ENCODE measurements around the gene INF2.

The INF2 gene

GRCh38 chr14:104703269-104703668 lies 13.9 kb downstream of the INF2 start:
- Histone ChIP-seq H3K23ac (ENCODE audit: low read length) (no peak overlapping the region), H3K4me1 (ENCODE audit: control insufficient read depth, low read depth, low read length) (peaks cover 4% of the 10 kb centered on the region), H3K27ac (ENCODE audit: low read depth, low read length) (no peak overlapping the region), H4K8ac (ENCODE audit: low read depth, low read length) (no peak overlapping the region), H3K36me3 (ENCODE audit: control insufficient read depth, insufficient read depth, low read length) (peaks cover 7% of the 10 kb centered on the region), H3K79me1 (ENCODE audit: low read length) (peaks cover 2% of the 10 kb centered on the region), H2BK5ac (ENCODE audit: low read length) (no peak overlapping the region), H3K56ac (ENCODE audit: low read length) (no peak overlapping the region), H3K9ac (ENCODE audit: low read length) (no peak overlapping the region), H3K79me2 (ENCODE audit: control insufficient read depth, insufficient read depth, low read length) (no peaks in the 10 kb centered on the region), H4K5ac (ENCODE audit: low read length) (no peak overlapping the region), H2BK15ac (replicated peaks; ENCODE audit: low read depth) (no peak overlapping the region), H2BK120ac (ENCODE audit: low read depth, low read length) (no peak overlapping the region), H3K4ac (ENCODE audit: low read depth, low read length) (no peak overlapping the region), H3K18ac (ENCODE audit: low read length) (no peak overlapping the region), H2AK5ac (ENCODE audit: low read length) (no peak overlapping the region), H3K4me2 (ENCODE audit: low read length) (no peak overlapping the region), H3K27me3 (ENCODE audit: insufficient read depth, low read length, poor library complexity) (no peaks in the 10 kb centered on the region), H3K4me3 (ENCODE audit: low read length) (no peak overlapping the region)
- no CpG with 5 or more reads among the region's 28 CpGs for WGBS (ENCODE audit: extremely low coverage, insufficient coverage, low lambda C conversion rate)
- no peak for DNase-seq

DNA sequence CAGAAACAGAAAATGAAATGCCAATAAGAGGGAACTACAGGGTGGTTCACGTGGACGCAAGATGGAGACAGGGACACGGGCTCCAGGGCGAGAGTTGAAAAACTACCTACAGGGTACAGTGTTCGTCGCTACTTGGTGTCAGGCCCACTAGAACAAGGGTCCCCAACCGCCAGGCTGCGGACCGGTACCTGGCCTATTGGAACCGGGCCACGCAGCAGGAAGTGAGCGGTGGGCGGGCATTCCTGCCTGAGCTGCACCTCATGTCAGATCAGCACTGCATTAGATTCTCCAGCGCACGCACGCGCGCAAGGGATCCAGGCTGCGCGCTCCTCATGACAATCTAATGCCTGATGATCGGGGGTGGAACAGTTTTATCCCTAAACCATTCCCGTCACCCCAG lies 14.8 kb downstream of the INF2 start:
- Histone ChIP-seq H3K56ac (ENCODE audit: low read length) (no peak overlapping the region), H4K8ac (ENCODE audit: low read depth, low read length) (no peak overlapping the region), H2AK5ac (ENCODE audit: low read length) (no peak overlapping the region), H3K4me1 (ENCODE audit: control insufficient read depth, low read depth, low read length) (peaks cover 4% of the 10 kb centered on the region), H3K9ac (ENCODE audit: low read length) (no peak overlapping the region), H3K79me1 (ENCODE audit: low read length) (peaks cover 2% of the 10 kb centered on the region), H2BK15ac (replicated peaks; ENCODE audit: low read depth) (no peak overlapping the region), H3K18ac (ENCODE audit: low read length) (no peak overlapping the region), H3K36me3 (ENCODE audit: control insufficient read depth, insufficient read depth, low read length) (peaks cover 7% of the 10 kb centered on the region), H2BK5ac (ENCODE audit: low read length) (no peak overlapping the region), H3K4me3 (ENCODE audit: low read length) (no peak overlapping the region), H3K27me3 (ENCODE audit: insufficient read depth, low read length, poor library complexity) (no peaks in the 10 kb centered on the region), H2BK120ac (ENCODE audit: low read depth, low read length) (no peak overlapping the region), H3K79me2 (ENCODE audit: control insufficient read depth, insufficient read depth, low read length) (no peaks in the 10 kb centered on the region), H3K4ac (ENCODE audit: low read depth, low read length) (no peak overlapping the region), H3K27ac (ENCODE audit: low read depth, low read length) (no peak overlapping the region), H4K5ac (ENCODE audit: low read length) (no peak overlapping the region), H3K23ac (ENCODE audit: low read length) (no peak overlapping the region), H3K4me2 (ENCODE audit: low read length) (no peak overlapping the region)
- no CpG with 5 or more reads among the region's 22 CpGs for WGBS (ENCODE audit: extremely low coverage, insufficient coverage, low lambda C conversion rate)
- DNase-seq: no peak

DNA sequence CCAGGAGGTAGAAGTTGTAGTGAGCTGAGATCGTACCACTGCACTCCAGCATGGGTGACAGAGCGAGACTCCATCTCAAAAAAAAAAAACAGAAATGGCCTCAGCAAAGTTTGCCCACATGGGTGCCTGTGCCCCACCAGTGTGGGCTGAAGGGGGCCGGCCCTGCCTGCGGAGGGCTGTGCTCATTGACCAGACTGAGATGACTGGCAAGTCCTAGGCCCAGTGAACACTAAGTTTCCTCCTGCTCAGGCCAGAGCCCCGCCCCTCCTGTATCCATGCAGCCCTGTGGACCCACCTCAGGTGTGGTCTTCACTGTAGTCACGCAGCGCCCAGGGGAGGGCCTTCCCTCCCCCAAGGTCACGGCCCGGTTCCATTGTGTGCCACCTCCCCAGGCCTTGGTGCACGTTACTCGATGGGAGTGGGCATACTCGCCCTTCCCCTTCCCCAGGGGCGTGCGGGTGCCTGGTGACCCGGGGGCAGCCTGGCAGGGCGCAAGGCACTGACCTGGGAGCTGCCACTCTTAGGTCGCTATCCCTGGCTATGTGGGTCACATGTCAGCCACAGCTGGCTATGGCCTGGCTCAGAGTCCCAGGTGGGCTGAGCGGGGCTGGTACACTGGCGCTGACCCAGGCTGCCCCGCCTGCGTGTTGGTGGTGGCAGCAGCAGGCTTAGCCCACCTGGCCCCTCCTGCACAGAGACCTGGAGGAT lies 16.1 kb downstream of the INF2 start:
- Histone ChIP-seq H4K8ac (ENCODE audit: low read depth, low read length) (no peak overlapping the region), H3K4me1 (ENCODE audit: control insufficient read depth, low read depth, low read length) (peaks cover 4% of the 10 kb centered on the region), H3K27me3 (ENCODE audit: insufficient read depth, low read length, poor library complexity) (no peaks in the 10 kb centered on the region), H2AK5ac (ENCODE audit: low read length) (no peak overlapping the region), H3K4ac (ENCODE audit: low read depth, low read length) (no peak overlapping the region), H2BK5ac (ENCODE audit: low read length) (no peak overlapping the region), H3K23ac (ENCODE audit: low read length) (no peak overlapping the region), H3K4me2 (ENCODE audit: low read length) (no peak overlapping the region), H2BK120ac (ENCODE audit: low read depth, low read length) (no peak overlapping the region), H3K36me3 (ENCODE audit: control insufficient read depth, insufficient read depth, low read length) (peaks cover 7% of the 10 kb centered on the region), H3K9ac (ENCODE audit: low read length) (no peak overlapping the region), H3K4me3 (ENCODE audit: low read length) (no peak overlapping the region), H4K5ac (ENCODE audit: low read length) (no peak overlapping the region), H3K79me1 (ENCODE audit: low read length) (no peaks in the 10 kb centered on the region), H2BK15ac (replicated peaks; ENCODE audit: low read depth) (no peak overlapping the region), H3K27ac (ENCODE audit: low read depth, low read length) (no peak overlapping the region), H3K18ac (ENCODE audit: low read length) (no peak overlapping the region), H3K56ac (ENCODE audit: low read length) (no peak overlapping the region), H3K79me2 (ENCODE audit: control insufficient read depth, insufficient read depth, low read length) (no peaks in the 10 kb centered on the region)
- no CpG with 5 or more reads among the region's 21 CpGs for WGBS (ENCODE audit: extremely low coverage, insufficient coverage, low lambda C conversion rate)
- peak; percentile 50 for DNase-seq

GRCh38 chr14:104706733-104707607 lies 17.6 kb downstream of the INF2 start:
- no peak overlapping the region for H3K9ac ChIP-seq (ENCODE audit: low read length)
- no peak overlapping the region for H4K5ac ChIP-seq (ENCODE audit: low read length)
- H3K56ac ChIP-seq (ENCODE audit: low read length): peak overlapping the region; percentile 60
- no peak overlapping the region for H3K18ac ChIP-seq (ENCODE audit: low read length)
- no peak overlapping the region for H2BK5ac ChIP-seq (ENCODE audit: low read length)
- no peak overlapping the region for H4K8ac ChIP-seq (ENCODE audit: low read depth, low read length)
- H3K79me1 ChIP-seq (ENCODE audit: low read length): no peaks in the 10 kb centered on the region
- no peak overlapping the region for H2BK15ac ChIP-seq (replicated peaks; ENCODE audit: low read depth)
- WGBS (ENCODE audit: extremely low coverage, insufficient coverage, low lambda C conversion rate): no CpG with 5 or more reads among the region's 28 CpGs
- peaks cover 2% of the 10 kb centered on the region for H3K4me1 ChIP-seq (ENCODE audit: control insufficient read depth, low read depth, low read length)
- H2BK120ac ChIP-seq (ENCODE audit: low read depth, low read length): no peak overlapping the region
- no peaks in the 10 kb centered on the region for H3K79me2 ChIP-seq (ENCODE audit: control insufficient read depth, insufficient read depth, low read length)
- no peak overlapping the region for H3K23ac ChIP-seq (ENCODE audit: low read length)
- H3K27ac ChIP-seq (ENCODE audit: low read depth, low read length): no peak overlapping the region
- H3K36me3 ChIP-seq (ENCODE audit: control insufficient read depth, insufficient read depth, low read length): peaks cover 10% of the 10 kb centered on the region
- H3K4me3 ChIP-seq (ENCODE audit: low read length): no peak overlapping the region
- no peak overlapping the region for H3K4me2 ChIP-seq (ENCODE audit: low read length)
- no peak overlapping the region for H2AK5ac ChIP-seq (ENCODE audit: low read length)
- no peak for DNase-seq
- no peak overlapping the region for H3K4ac ChIP-seq (ENCODE audit: low read depth, low read length)
- no peaks in the 10 kb centered on the region for H3K27me3 ChIP-seq (ENCODE audit: insufficient read depth, low read length, poor library complexity)

GRCh38 chr14:104707608-104708595 lies 18.5 kb downstream of the INF2 start:
- H3K27me3 ChIP-seq (ENCODE audit: insufficient read depth, low read length, poor library complexity): no peaks in the 10 kb centered on the region
- H4K5ac ChIP-seq (ENCODE audit: low read length): no peak overlapping the region
- no CpG with 5 or more reads among the region's 34 CpGs for WGBS (ENCODE audit: extremely low coverage, insufficient coverage, low lambda C conversion rate)
- peaks cover 2% of the 10 kb centered on the region for H3K4me1 ChIP-seq (ENCODE audit: control insufficient read depth, low read depth, low read length)
- H3K36me3 ChIP-seq (ENCODE audit: control insufficient read depth, insufficient read depth, low read length): peaks cover 10% of the 10 kb centered on the region
- no peak for DNase-seq
- no peak overlapping the region for H4K8ac ChIP-seq (ENCODE audit: low read depth, low read length)
- H3K4me3 ChIP-seq (ENCODE audit: low read length): no peak overlapping the region
- no peak overlapping the region for H2BK5ac ChIP-seq (ENCODE audit: low read length)
- H3K4me2 ChIP-seq (ENCODE audit: low read length): no peak overlapping the region
- no peak overlapping the region for H3K27ac ChIP-seq (ENCODE audit: low read depth, low read length)
- no peak overlapping the region for H3K56ac ChIP-seq (ENCODE audit: low read length)
- H3K18ac ChIP-seq (ENCODE audit: low read length): no peak overlapping the region
- H3K23ac ChIP-seq (ENCODE audit: low read length): no peak overlapping the region
- H3K79me2 ChIP-seq (ENCODE audit: control insufficient read depth, insufficient read depth, low read length): no peaks in the 10 kb centered on the region
- no peak overlapping the region for H2BK120ac ChIP-seq (ENCODE audit: low read depth, low read length)
- H2AK5ac ChIP-seq (ENCODE audit: low read length): no peak overlapping the region
- no peak overlapping the region for H3K9ac ChIP-seq (ENCODE audit: low read length)
- H2BK15ac ChIP-seq (replicated peaks; ENCODE audit: low read depth): no peak overlapping the region
- no peaks in the 10 kb centered on the region for H3K79me1 ChIP-seq (ENCODE audit: low read length)
- no peak overlapping the region for H3K4ac ChIP-seq (ENCODE audit: low read depth, low read length)

Data from mesendoderm (in vitro differentiated cells).